ENCODE results near the gene CIB2. TPM values are rescaled to one million over a fixed set of nuclear protein-coding genes. Genes with fewer than 3 reads are reported as not detected.

CIB2 gene
- total RNA-seq, 1 donor, result 11.7 TPM

- H3K4me3 ChIP-seq (ENCODE audit: low read depth, low read length), result no peak overlapping the region
- TF ChIP-seq CTCF (IDR thresholded peaks at IDR 0.05; ENCODE audit: insufficient read depth, low read depth, low read length), result no peak
- DNase-seq (ENCODE audit: low read depth), result peak; percentile 74
Observed at GRCh38 chr15:78067328-78068228, 63.7 kb downstream of the CIB2 start.

- H3K4me3 ChIP-seq (ENCODE audit: low read depth, low read length), result no peak overlapping the region
- no peak for DNase-seq (ENCODE audit: low read depth)
- no peak for TF ChIP-seq CTCF (IDR thresholded peaks at IDR 0.05; ENCODE audit: insufficient read depth, low read depth, low read length)
Observed at GRCh38 chr15:78065973-78066946, 65.0 kb downstream of the CIB2 start.

- H3K4me3 ChIP-seq (ENCODE audit: low read depth, low read length), result peak overlapping the region; percentile 17
- peak; percentile 100 for DNase-seq (ENCODE audit: low read depth)
- no peak for TF ChIP-seq CTCF (IDR thresholded peaks at IDR 0.05; ENCODE audit: insufficient read depth, low read depth, low read length)
Observed at GRCh38 chr15:78065284-78065872, 65.9 kb downstream of the CIB2 start.

GRCh38 chr15:78064544-78064943 is 66.7 kb downstream of the CIB2 start:
- H3K4me3 ChIP-seq (ENCODE audit: low read depth, low read length), result no peak overlapping the region
- peak; percentile 90 for DNase-seq (ENCODE audit: low read depth)
- no peak for TF ChIP-seq CTCF (IDR thresholded peaks at IDR 0.05; ENCODE audit: insufficient read depth, low read depth, low read length)

- H3K4me3 ChIP-seq (ENCODE audit: low read depth, low read length), result no peak overlapping the region
- no peak for TF ChIP-seq CTCF (IDR thresholded peaks at IDR 0.05; ENCODE audit: insufficient read depth, low read depth, low read length)
- DNase-seq (ENCODE audit: low read depth), result peak; percentile 90
Observed at GRCh38 chr15:78063970-78064385, 67.3 kb downstream of the CIB2 start.

- no peak overlapping the region for H3K4me3 ChIP-seq (ENCODE audit: low read depth, low read length)
- no peak for TF ChIP-seq CTCF (IDR thresholded peaks at IDR 0.05; ENCODE audit: insufficient read depth, low read depth, low read length)
Observed at GRCh38 chr15:78063217-78063616, 68.0 kb downstream of the CIB2 start.

More at GRCh38 chr15:78063217-78063616, 68.0 kb downstream of the CIB2 start:
- no peak for DNase-seq (ENCODE audit: low read depth)

Measured in fibroblast of villous mesenchyme (primary cell).